Measurements from ENCODE around the gene EARS2. TPM values are rescaled to one million over a fixed set of nuclear protein-coding genes. Genes with fewer than 3 reads are reported as not detected.

EARS2 gene
- total and polyA plus RNA-seq, 3 donors from 2014 or later, result 32.3 to 76.7 (median 55.9) TPM

- no peak for DNase-seq
- 87 to 88% methylated on average over 6 of the region's 6 CpGs for WGBS, 2 donors
- Histone ChIP-seq H3K9me3 (no peaks in the 10 kb centered on the region), H3K36me3 (ENCODE audit: low read depth, missing control alignments) (no peaks in the 10 kb centered on the region), H3K27ac (no peak overlapping the region), H3K4me1 (no peaks in the 10 kb centered on the region), H3K27me3 (no peaks in the 10 kb centered on the region), H3K4me3 (no peak overlapping the region)
- intact Hi-C loops (cut with DNase I; ENCODE audit: low total_unique reads), result no loop called here
- no peak for TF ChIP-seq POLR2A (IDR thresholded peaks at IDR 0.05)
- TF ChIP-seq CTCF (IDR thresholded peaks at IDR 0.05), result no peak
Measured at GRCh38 chr16:23523321-23523720, 33.8 kb downstream of the EARS2 start.

GRCh38 chr16:23521965-23522364, 35.2 kb downstream of the EARS2 start:
- WGBS, 2 donors, result 91 to 96% methylated on average over 4 of the region's 4 CpGs
- no peak for TF ChIP-seq CTCF (IDR thresholded peaks at IDR 0.05)
- TF ChIP-seq POLR2A (IDR thresholded peaks at IDR 0.05), result no peak
- H3K27me3 ChIP-seq, result no peaks in the 10 kb centered on the region
- H3K36me3 ChIP-seq (ENCODE audit: low read depth, missing control alignments), result no peaks in the 10 kb centered on the region
- H3K27ac ChIP-seq, result no peak overlapping the region
- H3K4me3 ChIP-seq, result no peak overlapping the region
- H3K4me1 ChIP-seq, result no peaks in the 10 kb centered on the region
- intact Hi-C loops (cut with DNase I; ENCODE audit: low total_unique reads), result no loop called here
- no peaks in the 10 kb centered on the region for H3K9me3 ChIP-seq
- DNase-seq, result no peak

- intact Hi-C loops (cut with DNase I; ENCODE audit: low total_unique reads), result no loop called here
- TF ChIP-seq CTCF (IDR thresholded peaks at IDR 0.05) (no peak), POLR2A (IDR thresholded peaks at IDR 0.05) (no peak)
- Histone ChIP-seq H3K27ac (no peak overlapping the region), H3K9me3 (no peaks in the 10 kb centered on the region), H3K36me3 (ENCODE audit: low read depth, missing control alignments) (no peaks in the 10 kb centered on the region), H3K4me3 (no peak overlapping the region), H3K4me1 (no peaks in the 10 kb centered on the region), H3K27me3 (no peaks in the 10 kb centered on the region)
- WGBS, 2 donors, result 91 to 95% methylated on average over 3 to 4 of the region's 4 CpGs
- no peak for DNase-seq
Measured at GRCh38 chr16:23521037-23521743, 36.0 kb downstream of the EARS2 start.

GRCh38 chr16:23520500-23520899, 36.6 kb downstream of the EARS2 start:
- H3K4me3 ChIP-seq, result no peak overlapping the region
- DNase-seq, result no peak
- no peak for TF ChIP-seq POLR2A (IDR thresholded peaks at IDR 0.05)
- no peak for TF ChIP-seq CTCF (IDR thresholded peaks at IDR 0.05)
- no peaks in the 10 kb centered on the region for H3K9me3 ChIP-seq
- intact Hi-C loops (cut with DNase I; ENCODE audit: low total_unique reads), result no loop called here
- no peaks in the 10 kb centered on the region for H3K27me3 ChIP-seq
- H3K4me1 ChIP-seq, result no peaks in the 10 kb centered on the region
- WGBS, 2 donors, result 86 to 88% methylated on average over 4 of the region's 4 CpGs
- H3K36me3 ChIP-seq (ENCODE audit: low read depth, missing control alignments), result no peaks in the 10 kb centered on the region
- no peak overlapping the region for H3K27ac ChIP-seq

GRCh38 chr16:23519282-23519681, 37.9 kb downstream of the EARS2 start:
- Histone ChIP-seq H3K36me3 (ENCODE audit: low read depth, missing control alignments) (no peaks in the 10 kb centered on the region), H3K27me3 (no peaks in the 10 kb centered on the region), H3K9me3 (no peaks in the 10 kb centered on the region), H3K4me3 (no peak overlapping the region), H3K27ac (no peak overlapping the region), H3K4me1 (no peaks in the 10 kb centered on the region)
- WGBS, 2 donors, result 91 to 93% methylated on average over 4 to 5 of the region's 5 CpGs
- intact Hi-C loops (cut with DNase I; ENCODE audit: low total_unique reads), result no loop called here
- no peak for DNase-seq
- TF ChIP-seq CTCF (IDR thresholded peaks at IDR 0.05), result no peak
- TF ChIP-seq POLR2A (IDR thresholded peaks at IDR 0.05), result no peak
